GM12878 (cell line): ENCODE results near the gene TPST1. TPM values are rescaled to one million over a fixed set of nuclear protein-coding genes. Genes with fewer than 3 reads are reported as not detected.

Source experiments
- ATAC-seq: fragments of 200-7000 bp; cut with Tn5 transposase; 3 replicates; pipeline ENCODE4 v1.9.1; 2020; ENCODE audit warnings: mild to moderate bottlenecking, moderate library complexity
- BruUV-seq: library from RNA; stranded (reverse); fragments of 400-500 nt; replicated peaks from 2 replicates; lab custom pipeline; 2021; lab: Mats Ljungman, UMichigan
- CTCF ChIA-PET: fragments of 300-600 bp; sonication (Branson Sonifier 250); formaldehyde crosslinking; extraction: SDS; loops from one replicate; lab custom pipeline; 2021; ENCODE audit warnings: inconsistent platforms; lab: Yijun Ruan, JAX
- POLR2A ChIA-PET: fragments of 350-600 bp; formaldehyde crosslinking; extraction: SDS; loops from one replicate; lab custom pipeline; 2021; ENCODE audit warnings: inconsistent platforms; lab: Charles Lee
- RAD21 ChIA-PET: fragments of 300-600 bp; sonication (Branson Sonifier 250); formaldehyde crosslinking; loops from one replicate; lab custom pipeline; 2023; ENCODE audit warnings: antibody characterized with exemption; ENCODE audit not compliant: unreplicated experiment; lab: Charles Lee
- SMC1A ChIA-PET: fragments of 300-600 bp; sonication (Branson Sonifier 250); formaldehyde crosslinking; loops from one replicate; lab custom pipeline; 2023; ENCODE audit not compliant: unreplicated experiment, uncharacterized antibody; lab: Charles Lee
- DNase-seq: peaks from one replicate; pipeline ENCODE4 v3.0.0-alpha.2; 2011; ENCODE audit warnings: low read depth, low spot score
- FAIRE-seq: peaks from 3 replicates; lab custom pipeline; 2011; peaks lifted over from hg19 to GRCh38; lab: Jason Lieb, UNC
- H2AFZ ChIP-seq: 2 replicates; pipeline ENCODE4 v1.6.0; 2011; ENCODE audit warnings: low read depth, low read length, control low read depth; ENCODE audit not compliant: control insufficient read depth
- H3K27ac ChIP-seq: 2 replicates; pipeline ENCODE4 v1.5.1; 2011; ENCODE audit warnings: control low read depth; ENCODE audit not compliant: control insufficient read depth, insufficient read depth
- H3K27me3 ChIP-seq, 2 experiments: replicated peaks in 1 of 2; 2 replicates each; pipeline versions ENCODE4 v1.6.0 to v1.6.1; 2011; ENCODE audit warnings: low read length in 1 of 2; ENCODE audit not compliant: control insufficient read depth in 2 of 2, insufficient read depth in 2 of 2
- H3K36me3 ChIP-seq, 2 experiments: 2 replicates each; pipeline ENCODE4 v1.5.1; 2011; ENCODE audit warnings: low read length in 1 of 2; ENCODE audit not compliant: control insufficient read depth in 2 of 2, insufficient read depth in 2 of 2
- H3K4me1 ChIP-seq: 2 replicates; pipeline ENCODE4 v1.6.1; 2011; ENCODE audit warnings: mild to moderate bottlenecking, low read length, moderate library complexity, mixed read lengths; ENCODE audit not compliant: control insufficient read depth, insufficient read depth
- H3K4me2 ChIP-seq: 2 replicates; pipeline ENCODE4 v1.6.0; 2011; ENCODE audit warnings: control low read depth; ENCODE audit not compliant: control insufficient read depth, insufficient read depth
- H3K4me3 ChIP-seq: fragments of 200-600 bp; sonication (generic); 2 replicates; pipeline ENCODE4 v1.5.1; 2016
- H3K79me2 ChIP-seq: 2 replicates; pipeline ENCODE4 v1.6.0; 2011; ENCODE audit warnings: low read length; ENCODE audit not compliant: control insufficient read depth, insufficient read depth
- H3K9ac ChIP-seq: 2 replicates; pipeline ENCODE4 v1.8.0; 2011; ENCODE audit warnings: low read length, control low read depth, mixed read lengths; ENCODE audit not compliant: control insufficient read depth, insufficient read depth
- H3K9me3 ChIP-seq: replicated peaks from 3 replicates; pipeline ENCODE4 v1.5.1; 2011; ENCODE audit warnings: mild to moderate bottlenecking, low read length; ENCODE audit not compliant: control insufficient read depth, insufficient read depth
- H4K20me1 ChIP-seq: 2 replicates; pipeline ENCODE4 v1.6.0; 2011; ENCODE audit not compliant: control insufficient read depth, insufficient read depth
- CREB1 ChIP-seq: IDR thresholded peaks from 2 replicates; pipeline ENCODE4 v1.6.1; 2012; ENCODE audit warnings: low read depth, mild to moderate bottlenecking, inconsistent platforms
- EP300 ChIP-seq, 2 experiments: fragments of 150-350 bp in 1 of 2; IDR thresholded peaks; 2 replicates each; pipeline ENCODE4 v1.6.1; 2011 to 2012; ENCODE audit warnings: low read depth in 2 of 2, low read length in 2 of 2, borderline replicate concordance in 1 of 2, improper control_type of control experiment in 1 of 2, inconsistent platforms in 1 of 2; ENCODE audit not compliant: control insufficient read depth in 1 of 2
- PAX5 ChIP-seq: IDR thresholded peaks from 2 replicates; pipeline ENCODE4 v1.6.1; 2011; ENCODE audit warnings: low read depth, low read length, borderline replicate concordance
- RBBP5 ChIP-seq: fragments of 200-600 bp; sonication (generic); conservative IDR thresholded peaks from 2 replicates; pipeline ENCODE4 v1.6.1; 2016
- SIN3A ChIP-seq: IDR thresholded peaks from 2 replicates; pipeline ENCODE4 v1.6.1; 2012; ENCODE audit warnings: low read depth, low read length, improper control_type of control experiment
- SIX5 ChIP-seq: IDR thresholded peaks from 2 replicates; pipeline ENCODE4 v1.6.1; 2011; ENCODE audit warnings: mild to moderate bottlenecking, low read depth, low read length, moderate library complexity; ENCODE audit not compliant: severe bottlenecking
- ZNF274 ChIP-seq: IDR thresholded peaks from one replicate; pipeline ENCODE4 v1.8.0; 2011; ENCODE audit not compliant: insufficient read length, insufficient read depth
- WGBS: methylation state at CpG from one replicate; pipeline ENCODE4 v1.1.6; 2016; ENCODE audit warnings: low lambda C conversion rate; ENCODE audit not compliant: insufficient replicate concordance, insufficient coverage; ENCODE audit errors: missing lambda C conversion rate; 5-methylcytosine and 5-hydroxymethylcytosine counted together
- in situ Hi-C: fragments of 300-500 bp; cut with MboI; formaldehyde crosslinking; loops from 9 replicates; pipeline ENCODE4 v1.14.3; 2018; ENCODE audit warnings: mixed read lengths
- intact Hi-C: fragments of 100-400 bp; cut with micrococcal nuclease; formaldehyde crosslinking; loops from one replicate; pipeline ENCODE4 v1.14.2; 2022; ENCODE audit not compliant: unreplicated experiment
- polyA plus RNA-seq, 11 experiments: library from polyadenylated mRNA; depleted of rRNA in 4 of 11; unstranded in 6 of 11; stranded (reverse) in 5 of 11; fragments of >200 nt; fragmentation: Nextera tagmentation in 4 of 11; fragmentation: Illumina TruSeq in 1 of 11; extraction: Ambion mirVana in 4 of 11; extraction: Trizol in 1 of 11; gene quantifications; 1 replicate in 1 of 11; 2 replicates in 10 of 11; pipeline versions ENCODE4 v1.2.1 to v1.2.3, GENCODE V29; 2011 to 2016; ENCODE audit warnings: inconsistent platforms in 2 of 11, missing spikeins in 2 of 11, low read depth in 1 of 11
- total RNA-seq, 4 experiments: library from RNA; depleted of rRNA in 3 of 4; stranded (reverse); fragments of >200 nt in 3 of 4; fragmentation: Illumina TruSeq in 1 of 4; extraction: Trizol in 1 of 4; gene quantifications; 2 replicates each; pipeline versions ENCODE4 v1.2.1 to v1.2.3, GENCODE V29; 2013 to 2021
- TF ChIP-seq, protein P1 (sequence below): IDR thresholded peaks from 2 replicates; pipeline ENCODE4 v1.6.1; 2012; ENCODE audit warnings: low read depth, low read length, improper control_type of control experiment
- TF ChIP-seq, protein P2 (sequence below): fragments of 450-650 bp; IDR thresholded peaks from 2 replicates; pipeline ENCODE4 v1.6.1; 2018; ENCODE audit warnings: borderline replicate concordance, mild to moderate bottlenecking; ENCODE audit not compliant: partially characterized antibody
- TF ChIP-seq, protein P3 (sequence below): IDR thresholded peaks from 2 replicates; pipeline ENCODE4 v1.6.1; 2012; ENCODE audit warnings: low read depth, low read length, improper control_type of control experiment
- TF ChIP-seq, protein P4 (sequence below): fragments of 450-650 bp; IDR thresholded peaks from 2 replicates; pipeline ENCODE4 v1.6.1; 2014; ENCODE audit warnings: mild to moderate bottlenecking
- TF ChIP-seq, protein P5 (sequence below): fragments of 450-650 bp; IDR thresholded peaks from 2 replicates; pipeline ENCODE4 v1.6.1; 2018; ENCODE audit warnings: mild to moderate bottlenecking, low read depth, moderate library complexity; ENCODE audit not compliant: partially characterized antibody

TPST1 gene
- total and polyA plus RNA-seq, 10 of the 15 experiments (the other 5 are each of a cell fraction or from before 2014, with no cell fraction given) = 1.1 to 10.6 (median 7.5) TPM

DNA sequence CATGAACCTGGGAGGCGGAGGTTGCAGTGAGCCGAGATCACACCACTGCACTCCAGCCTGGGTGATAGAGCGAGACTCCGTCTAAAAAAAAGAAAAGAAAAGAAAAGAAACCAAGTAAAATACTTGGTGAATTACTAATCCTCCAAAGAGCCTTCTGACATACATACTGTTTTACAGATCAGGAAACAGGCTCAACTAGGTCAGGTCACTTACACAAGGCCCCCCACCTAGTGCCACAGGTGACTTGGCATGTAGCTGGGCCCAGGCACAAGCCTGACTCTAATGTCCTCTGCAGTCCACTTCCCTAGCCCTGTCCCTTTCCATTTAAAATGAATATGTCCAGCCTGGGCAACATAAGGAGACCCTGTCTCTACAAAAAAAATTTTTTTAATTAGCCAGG lies 157.0 kb downstream of the TPST1 start:
- Histone ChIP-seq H3K27ac (no peak overlapping the region), H4K20me1 (no peaks in the 10 kb centered on the region), H2AFZ (no peak overlapping the region), H3K4me2 (no peak overlapping the region), H3K9ac (no peak overlapping the region), H3K4me1 (no peaks in the 10 kb centered on the region), H3K79me2 (no peaks in the 10 kb centered on the region), H3K36me3 (no peaks in the 10 kb centered on the region), H3K4me3 (no peak overlapping the region), H3K9me3 (no peaks in the 10 kb centered on the region), H3K27me3 (no peaks in the 10 kb centered on the region)
- 94% methylated on average over 4 of the region's 4 CpGs for WGBS
- intact Hi-C loops (no loop called here), in situ Hi-C loops (no loop called here)
- BruUV-seq = no TSS peak
- ATAC-seq (no peak), FAIRE-seq (no peak), DNase-seq (no peak)
- ChIA-PET RAD21 (no interaction called here), CTCF (interaction anchor here (0.5 kb wide), 1 partner anchor 26 kb away, joined by 3 read pairs; no protein-coding TSS in a partner anchor), POLR2A (no interaction called here), SMC1A (interaction anchor here (1.2 kb wide), 1 partner anchor 156 kb away, joined by 3 read pairs; no protein-coding TSS in a partner anchor)
- TF ChIP-seq RBBP5 (no peak), PAX5 (no peak), SIX5 (no peak), SIN3A (no peak), ZNF274 (no peak), CREB1 (no peak), EP300 (IDR thresholded peaks at IDR 0.05; ENCODE audit: borderline replicate concordance in 1 of 2, control insufficient read depth in 1 of 2, low read depth in 2 of 2, low read length in 2 of 2) (no peak)
- TF ChIP-seq, protein P1, sequence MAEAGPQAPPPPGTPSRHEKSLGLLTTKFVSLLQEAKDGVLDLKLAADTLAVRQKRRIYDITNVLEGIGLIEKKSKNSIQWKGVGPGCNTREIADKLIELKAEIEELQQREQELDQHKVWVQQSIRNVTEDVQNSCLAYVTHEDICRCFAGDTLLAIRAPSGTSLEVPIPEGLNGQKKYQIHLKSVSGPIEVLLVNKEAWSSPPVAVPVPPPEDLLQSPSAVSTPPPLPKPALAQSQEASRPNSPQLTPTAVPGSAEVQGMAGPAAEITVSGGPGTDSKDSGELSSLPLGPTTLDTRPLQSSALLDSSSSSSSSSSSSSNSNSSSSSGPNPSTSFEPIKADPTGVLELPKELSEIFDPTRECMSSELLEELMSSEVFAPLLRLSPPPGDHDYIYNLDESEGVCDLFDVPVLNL = no peak
- TF ChIP-seq, protein P2, sequence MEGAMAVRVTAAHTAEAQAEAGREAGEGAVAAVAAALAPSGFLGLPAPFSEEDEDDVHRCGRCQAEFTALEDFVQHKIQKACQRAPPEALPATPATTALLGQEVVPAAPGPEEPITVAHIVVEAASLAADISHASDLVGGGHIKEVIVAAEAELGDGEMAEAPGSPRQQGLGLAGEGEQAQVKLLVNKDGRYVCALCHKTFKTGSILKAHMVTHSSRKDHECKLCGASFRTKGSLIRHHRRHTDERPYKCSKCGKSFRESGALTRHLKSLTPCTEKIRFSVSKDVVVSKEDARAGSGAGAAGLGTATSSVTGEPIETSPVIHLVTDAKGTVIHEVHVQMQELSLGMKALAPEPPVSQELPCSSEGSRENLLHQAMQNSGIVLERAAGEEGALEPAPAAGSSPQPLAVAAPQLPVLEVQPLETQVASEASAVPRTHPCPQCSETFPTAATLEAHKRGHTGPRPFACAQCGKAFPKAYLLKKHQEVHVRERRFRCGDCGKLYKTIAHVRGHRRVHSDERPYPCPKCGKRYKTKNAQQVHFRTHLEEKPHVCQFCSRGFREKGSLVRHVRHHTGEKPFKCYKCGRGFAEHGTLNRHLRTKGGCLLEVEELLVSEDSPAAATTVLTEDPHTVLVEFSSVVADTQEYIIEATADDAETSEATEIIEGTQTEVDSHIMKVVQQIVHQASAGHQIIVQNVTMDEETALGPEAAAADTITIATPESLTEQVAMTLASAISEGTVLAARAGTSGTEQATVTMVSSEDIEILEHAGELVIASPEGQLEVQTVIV = no peak
- TF ChIP-seq, protein P3, sequence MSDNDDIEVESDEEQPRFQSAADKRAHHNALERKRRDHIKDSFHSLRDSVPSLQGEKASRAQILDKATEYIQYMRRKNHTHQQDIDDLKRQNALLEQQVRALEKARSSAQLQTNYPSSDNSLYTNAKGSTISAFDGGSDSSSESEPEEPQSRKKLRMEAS = no peak
- TF ChIP-seq, protein P4, sequence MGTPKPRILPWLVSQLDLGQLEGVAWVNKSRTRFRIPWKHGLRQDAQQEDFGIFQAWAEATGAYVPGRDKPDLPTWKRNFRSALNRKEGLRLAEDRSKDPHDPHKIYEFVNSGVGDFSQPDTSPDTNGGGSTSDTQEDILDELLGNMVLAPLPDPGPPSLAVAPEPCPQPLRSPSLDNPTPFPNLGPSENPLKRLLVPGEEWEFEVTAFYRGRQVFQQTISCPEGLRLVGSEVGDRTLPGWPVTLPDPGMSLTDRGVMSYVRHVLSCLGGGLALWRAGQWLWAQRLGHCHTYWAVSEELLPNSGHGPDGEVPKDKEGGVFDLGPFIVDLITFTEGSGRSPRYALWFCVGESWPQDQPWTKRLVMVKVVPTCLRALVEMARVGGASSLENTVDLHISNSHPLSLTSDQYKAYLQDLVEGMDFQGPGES = no peak
- TF ChIP-seq, protein P5, sequence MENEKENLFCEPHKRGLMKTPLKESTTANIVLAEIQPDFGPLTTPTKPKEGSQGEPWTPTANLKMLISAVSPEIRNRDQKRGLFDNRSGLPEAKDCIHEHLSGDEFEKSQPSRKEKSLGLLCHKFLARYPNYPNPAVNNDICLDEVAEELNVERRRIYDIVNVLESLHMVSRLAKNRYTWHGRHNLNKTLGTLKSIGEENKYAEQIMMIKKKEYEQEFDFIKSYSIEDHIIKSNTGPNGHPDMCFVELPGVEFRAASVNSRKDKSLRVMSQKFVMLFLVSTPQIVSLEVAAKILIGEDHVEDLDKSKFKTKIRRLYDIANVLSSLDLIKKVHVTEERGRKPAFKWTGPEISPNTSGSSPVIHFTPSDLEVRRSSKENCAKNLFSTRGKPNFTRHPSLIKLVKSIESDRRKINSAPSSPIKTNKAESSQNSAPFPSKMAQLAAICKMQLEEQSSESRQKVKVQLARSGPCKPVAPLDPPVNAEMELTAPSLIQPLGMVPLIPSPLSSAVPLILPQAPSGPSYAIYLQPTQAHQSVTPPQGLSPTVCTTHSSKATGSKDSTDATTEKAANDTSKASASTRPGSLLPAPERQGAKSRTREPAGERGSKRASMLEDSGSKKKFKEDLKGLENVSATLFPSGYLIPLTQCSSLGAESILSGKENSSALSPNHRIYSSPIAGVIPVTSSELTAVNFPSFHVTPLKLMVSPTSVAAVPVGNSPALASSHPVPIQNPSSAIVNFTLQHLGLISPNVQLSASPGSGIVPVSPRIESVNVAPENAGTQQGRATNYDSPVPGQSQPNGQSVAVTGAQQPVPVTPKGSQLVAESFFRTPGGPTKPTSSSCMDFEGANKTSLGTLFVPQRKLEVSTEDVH = no peak
